ENCODE results near the gene EML6.

DNA sequence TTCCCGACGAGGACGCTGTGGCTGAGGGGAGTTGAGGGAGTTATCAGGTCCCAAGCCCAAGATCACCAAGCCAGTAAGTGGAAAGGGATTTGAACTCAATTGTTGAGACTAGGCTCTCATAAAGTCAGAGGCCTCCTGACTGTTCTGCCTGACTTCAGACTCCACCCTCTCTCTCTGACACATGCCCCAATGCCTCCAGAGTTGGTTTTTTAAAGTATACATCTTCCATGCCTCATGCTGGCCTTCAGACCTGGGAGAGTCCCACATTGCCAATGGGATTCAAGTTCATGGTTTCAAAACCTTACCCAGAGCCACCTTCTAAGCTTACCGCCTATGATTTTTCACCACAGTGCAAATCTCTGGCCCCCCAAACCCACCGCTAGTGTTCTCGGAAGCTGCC lies 226.0 kb downstream of the EML6 start:
- TF ChIP-seq, protein P1, sequence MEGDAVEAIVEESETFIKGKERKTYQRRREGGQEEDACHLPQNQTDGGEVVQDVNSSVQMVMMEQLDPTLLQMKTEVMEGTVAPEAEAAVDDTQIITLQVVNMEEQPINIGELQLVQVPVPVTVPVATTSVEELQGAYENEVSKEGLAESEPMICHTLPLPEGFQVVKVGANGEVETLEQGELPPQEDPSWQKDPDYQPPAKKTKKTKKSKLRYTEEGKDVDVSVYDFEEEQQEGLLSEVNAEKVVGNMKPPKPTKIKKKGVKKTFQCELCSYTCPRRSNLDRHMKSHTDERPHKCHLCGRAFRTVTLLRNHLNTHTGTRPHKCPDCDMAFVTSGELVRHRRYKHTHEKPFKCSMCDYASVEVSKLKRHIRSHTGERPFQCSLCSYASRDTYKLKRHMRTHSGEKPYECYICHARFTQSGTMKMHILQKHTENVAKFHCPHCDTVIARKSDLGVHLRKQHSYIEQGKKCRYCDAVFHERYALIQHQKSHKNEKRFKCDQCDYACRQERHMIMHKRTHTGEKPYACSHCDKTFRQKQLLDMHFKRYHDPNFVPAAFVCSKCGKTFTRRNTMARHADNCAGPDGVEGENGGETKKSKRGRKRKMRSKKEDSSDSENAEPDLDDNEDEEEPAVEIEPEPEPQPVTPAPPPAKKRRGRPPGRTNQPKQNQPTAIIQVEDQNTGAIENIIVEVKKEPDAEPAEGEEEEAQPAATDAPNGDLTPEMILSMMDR (IDR thresholded peaks at IDR 0.05): no peak
- TF ChIP-seq POLR2A (IDR thresholded peaks at IDR 0.05): no peak
